GM21515 (cell line): ENCODE data around the gene DOCK8.
"Not testable (repeated sequence)": the region's sequence is repeated elsewhere in the genome, so short reads cannot be mapped to it uniquely, and the experiment has no call there.

Source experiments
- ATAC-seq: cut with Tn5 transposase; IDR thresholded peaks from one replicate; pipeline ENCODE4 v1.9.1; 2021; ENCODE audit not compliant: unreplicated experiment

DOCK8 gene

DNA sequence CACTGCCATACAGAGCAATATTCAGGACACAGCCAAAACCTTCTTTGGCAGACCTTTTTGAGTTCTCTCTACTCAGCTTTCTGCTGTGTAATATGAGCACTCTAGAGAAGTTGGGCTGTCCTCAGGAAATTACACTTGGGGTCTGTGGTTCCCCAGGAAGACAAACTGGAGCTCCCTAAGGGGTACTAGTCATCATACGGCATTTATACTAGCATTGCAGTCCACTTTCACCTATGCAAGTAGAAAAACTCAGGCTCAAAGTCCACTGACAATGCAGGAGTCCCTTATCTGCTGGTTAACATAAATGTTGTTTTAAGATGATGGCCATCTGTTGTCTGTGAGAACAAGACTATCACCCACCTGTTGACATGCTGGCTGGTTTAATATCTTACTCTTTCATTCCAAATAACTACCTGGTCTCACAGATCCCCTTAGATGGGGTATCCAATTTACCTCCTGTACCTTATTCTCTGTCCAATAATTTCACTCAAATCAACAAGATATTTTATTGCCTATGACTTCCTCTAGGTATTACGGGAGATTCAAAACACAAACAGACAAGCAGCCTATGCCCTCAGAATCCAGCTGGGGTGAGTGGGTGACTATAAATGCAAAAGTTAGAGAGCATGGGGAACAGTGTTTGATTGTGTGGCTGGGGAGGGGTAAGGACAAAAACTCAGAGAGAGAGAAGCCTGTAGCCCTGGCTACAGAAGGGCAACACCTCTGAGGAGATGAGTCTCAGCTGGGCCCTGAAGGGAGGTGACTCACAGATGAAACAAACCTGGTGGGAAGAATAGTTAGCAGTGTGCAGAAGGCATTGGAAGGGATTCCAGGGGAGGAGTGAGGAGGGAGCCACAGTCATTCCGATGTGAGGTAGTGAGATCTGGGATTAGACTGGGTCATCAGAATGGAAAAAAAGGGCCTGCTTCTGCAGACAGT, 10.2 kb downstream of the DOCK8 start:
- no peak for ATAC-seq

DNA sequence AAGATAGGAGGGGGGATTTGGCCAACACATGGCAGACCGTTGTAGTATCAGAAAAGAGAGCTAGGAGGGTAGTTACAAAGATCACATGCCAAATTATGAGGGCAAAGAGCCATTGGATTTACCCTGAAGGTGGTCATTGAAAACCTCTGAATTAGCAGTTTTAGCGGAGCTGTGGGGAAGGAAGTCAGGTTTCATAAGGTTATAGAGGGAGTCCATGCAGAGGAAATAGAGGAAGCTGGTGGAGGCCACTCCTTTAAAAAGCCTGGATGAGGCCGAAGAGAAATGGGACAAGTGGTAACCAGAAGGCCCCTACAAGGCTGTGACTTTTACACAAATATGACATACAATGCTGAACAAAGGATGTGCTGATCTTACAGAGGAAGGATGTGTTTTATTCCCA, 13.2 kb downstream of the DOCK8 start:
- ATAC-seq = no peak

DNA sequence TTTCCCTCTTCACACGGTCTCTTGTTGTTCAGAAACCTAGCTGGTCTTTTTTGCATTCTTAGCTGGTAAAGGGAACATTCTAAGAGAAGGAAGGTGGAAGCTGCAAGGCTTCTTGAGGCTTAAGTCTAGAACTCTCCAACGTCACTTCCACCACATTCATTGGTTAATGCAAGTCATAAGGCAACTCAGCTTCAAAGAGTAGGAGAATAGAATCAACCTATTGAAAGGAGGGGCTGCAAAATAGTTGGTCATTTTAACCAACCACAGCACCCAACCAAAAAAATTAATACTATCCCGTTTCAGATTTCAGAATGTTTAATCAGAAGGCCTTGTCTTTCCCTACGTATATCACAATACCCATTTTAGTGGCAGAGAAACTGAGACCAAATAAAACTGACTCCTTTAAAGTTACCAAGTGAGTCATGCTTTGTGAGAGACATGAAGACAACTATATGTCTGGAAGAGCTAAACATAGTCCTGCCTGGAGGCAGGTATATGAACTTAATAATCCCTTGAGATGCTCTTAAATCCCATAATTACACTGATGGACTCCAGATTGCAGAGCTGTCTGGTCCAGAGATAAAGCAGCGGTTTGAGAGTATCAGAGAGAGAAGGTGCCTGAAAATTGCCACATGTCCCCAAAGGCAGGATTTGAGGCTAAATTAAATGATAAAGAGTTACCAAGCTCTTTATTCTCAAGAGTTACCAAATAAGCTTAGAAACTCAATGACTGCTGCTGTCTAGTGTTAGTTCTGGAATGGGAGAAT, 14.4 kb downstream of the DOCK8 start:
- ATAC-seq = no peak

DNA sequence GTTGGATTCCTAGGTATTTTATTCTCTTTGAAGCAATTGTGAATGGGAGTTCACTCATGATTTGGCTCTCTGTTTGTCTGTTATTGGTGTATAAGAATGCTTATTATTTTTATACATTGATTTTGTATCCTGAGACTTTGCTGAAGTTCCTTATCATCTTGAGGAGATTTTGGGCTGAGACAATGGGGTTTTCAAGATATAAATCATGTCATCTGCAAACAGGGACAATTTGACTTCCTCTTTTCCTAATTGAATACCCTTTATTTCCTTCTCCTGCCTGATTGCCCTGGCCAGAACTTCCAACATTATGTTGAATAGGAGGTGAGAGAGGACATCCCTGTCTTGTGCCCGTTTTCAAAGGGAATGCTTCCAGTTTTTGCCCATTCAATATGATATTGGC, 17.0 kb downstream of the DOCK8 start:
- ATAC-seq = not testable (repeated sequence)

DNA sequence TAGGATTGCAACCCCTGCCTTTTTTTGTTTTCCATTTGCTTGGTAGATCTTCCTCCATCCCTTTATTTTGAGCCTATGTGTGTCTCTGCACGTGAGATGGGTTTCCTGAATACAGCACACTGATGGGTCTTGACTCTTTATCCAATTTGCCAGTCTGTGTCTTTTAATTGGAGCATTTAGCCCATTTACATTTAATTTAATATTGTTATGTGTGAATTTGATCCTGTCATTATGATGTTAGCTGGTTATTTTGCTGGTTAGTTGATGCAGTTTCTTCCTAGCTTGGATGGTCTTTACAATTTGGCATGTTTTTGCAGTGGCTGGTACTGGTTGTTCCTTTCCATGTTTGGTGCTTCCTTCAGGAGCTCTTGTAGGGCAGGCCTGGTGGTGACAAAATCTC, 19.0 kb downstream of the DOCK8 start:
- not testable (repeated sequence) for ATAC-seq

DNA sequence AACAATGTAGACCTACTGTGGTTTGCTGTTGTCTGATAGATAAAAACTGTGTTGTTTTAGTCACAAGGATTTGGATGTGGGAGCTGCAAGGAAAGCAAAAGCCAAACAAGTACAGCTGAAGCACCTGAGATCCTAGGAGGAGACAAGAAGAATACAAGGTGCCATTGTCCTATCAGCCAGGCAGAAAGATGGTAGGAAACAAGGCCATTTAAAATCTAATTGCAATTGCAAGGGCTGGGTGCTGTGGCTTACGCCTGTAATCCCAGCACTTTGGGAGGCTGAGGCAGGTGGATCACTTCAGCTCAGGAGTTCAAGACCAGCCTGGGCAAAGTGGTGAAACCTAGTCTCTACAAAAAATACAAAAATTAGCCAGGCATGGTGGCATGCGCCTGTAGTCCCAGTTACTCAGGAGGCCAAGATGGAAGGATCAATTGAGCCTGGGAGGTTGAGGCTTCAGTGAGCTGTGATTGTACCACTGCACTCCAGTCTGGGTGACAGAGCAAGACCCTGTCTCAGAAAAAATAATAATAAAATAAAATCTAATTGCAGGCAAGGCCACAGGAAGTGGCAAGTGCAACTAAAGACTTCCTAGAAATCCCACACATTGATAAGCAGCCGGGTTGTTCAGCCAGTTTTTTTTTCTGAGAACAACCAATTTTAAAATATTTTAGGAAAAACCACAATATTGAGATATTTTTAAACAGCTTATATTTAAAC, 22.6 kb downstream of the DOCK8 start:
- no peak for ATAC-seq

DNA sequence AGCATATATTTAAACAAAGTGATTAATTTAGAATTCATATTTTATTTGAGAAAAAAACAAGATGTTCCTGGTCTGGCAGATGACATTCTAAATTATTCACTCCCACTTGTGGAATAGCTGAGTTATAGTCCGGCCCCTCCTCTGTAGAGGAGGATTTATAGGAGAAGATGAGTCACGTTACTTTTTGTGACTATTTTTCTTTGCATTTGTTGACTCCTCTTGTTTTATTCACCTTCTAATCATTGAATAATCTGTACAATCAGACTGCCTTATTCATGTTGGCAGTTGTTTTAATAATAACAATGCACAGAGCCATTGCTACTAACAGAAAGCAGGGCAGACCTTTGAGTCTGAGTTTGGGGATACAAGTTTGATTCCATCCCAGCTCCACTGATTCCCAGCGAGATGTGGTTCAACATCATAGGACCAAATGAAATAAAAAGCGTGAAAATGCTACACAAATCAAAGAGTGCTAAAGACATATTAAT, 23.2 kb downstream of the DOCK8 start:
- no peak for ATAC-seq

DNA sequence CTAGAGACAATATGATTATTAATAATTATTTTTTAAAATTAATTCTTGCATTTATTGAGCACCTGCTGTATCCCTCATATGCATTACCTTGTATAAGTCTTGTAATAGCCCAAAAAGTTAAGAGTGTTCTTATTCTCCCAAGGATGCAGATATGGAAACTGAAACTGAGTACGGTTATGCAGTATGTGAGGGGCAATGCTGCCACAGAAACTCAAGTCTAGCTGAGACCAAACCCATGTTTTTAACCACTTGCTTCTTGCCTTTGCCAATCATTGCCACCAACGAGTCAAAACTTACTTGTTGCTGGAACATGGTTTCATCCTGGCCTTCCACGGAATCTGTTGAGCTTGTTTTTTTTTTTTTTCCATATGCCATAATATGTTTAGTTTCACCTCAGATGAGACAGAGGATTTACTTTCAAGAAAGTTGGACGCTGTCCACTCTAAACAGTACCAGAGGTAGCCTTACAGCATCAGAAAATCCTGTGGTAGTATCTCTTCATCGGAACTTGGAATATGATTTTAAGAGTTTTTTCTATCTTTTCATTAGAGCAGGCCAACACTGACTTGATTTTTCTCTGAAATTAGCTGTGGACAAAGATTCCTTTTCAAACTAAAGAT, 27.9 kb downstream of the DOCK8 start:
- no peak for ATAC-seq

DNA sequence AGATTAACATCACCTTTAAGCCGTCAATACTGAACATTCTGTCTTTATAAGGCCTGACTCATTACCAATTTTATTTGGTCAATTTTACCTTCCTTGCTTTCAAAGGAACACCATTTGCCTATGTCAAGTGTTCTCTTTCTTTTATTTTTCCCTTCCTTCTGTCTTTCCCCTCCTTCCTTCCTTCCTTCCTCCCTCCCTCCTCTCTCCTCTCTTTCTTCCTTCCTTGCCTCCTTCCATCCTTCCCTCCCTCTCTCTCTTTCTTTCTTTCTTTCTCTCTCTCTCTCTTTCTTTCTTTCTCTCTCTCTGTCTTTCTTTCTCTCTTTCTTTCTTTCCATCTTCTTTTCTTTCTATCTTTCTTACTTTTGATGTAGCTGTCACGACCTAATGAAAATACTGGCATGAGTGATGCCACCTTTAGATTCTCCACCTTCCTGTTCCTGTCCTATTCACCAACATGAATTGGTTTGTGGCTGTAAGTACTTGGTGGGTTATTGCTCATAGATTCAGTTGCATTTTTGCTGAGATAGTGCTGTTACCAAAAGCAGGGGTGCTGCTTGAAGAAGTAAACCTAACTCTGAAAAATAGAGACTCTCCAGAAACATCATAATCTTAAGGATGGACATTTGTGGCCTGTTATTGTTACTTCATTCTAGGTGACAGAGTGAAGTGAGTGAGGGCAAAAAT, 33.8 kb downstream of the DOCK8 start:
- no peak for ATAC-seq

DNA sequence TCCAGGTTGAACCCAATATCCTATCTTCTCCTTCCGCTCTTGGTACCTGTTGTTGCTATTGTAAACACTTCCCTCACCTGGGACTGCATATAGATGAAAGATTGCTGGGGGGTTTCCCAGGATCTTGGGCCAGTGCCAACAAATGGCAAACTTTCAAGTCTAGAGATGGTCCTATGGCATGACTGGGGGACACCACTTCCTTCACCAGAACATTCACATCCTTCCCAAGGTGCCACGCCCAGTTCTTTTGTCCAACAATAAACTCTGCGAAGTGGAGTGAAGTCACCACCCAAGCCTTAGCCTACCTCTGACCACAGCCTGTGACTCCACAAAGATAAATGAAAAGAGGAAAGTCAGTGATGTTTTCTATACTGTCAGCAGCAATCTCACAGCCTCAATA, 34.4 kb downstream of the DOCK8 start:
- ATAC-seq = no peak

DNA sequence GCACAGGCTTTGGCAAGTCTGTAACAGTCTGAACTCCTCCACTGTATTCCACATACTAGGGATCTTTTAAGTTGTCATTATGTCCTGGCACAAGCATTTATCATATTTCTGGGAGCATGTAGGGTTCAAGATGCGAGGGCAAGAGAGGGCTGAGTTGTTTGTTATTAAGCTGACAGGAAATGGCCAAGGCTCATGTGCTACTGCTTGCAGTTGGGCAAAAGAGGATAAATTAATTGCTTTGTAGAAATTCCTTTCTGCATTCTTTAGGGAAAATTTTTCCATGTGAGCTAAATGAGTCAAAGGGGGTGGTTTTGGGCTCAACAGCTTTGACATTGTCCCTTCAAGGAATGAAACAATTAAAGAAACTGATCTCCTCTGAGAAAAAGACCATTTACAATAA, 35.4 kb downstream of the DOCK8 start:
- no peak for ATAC-seq

DNA sequence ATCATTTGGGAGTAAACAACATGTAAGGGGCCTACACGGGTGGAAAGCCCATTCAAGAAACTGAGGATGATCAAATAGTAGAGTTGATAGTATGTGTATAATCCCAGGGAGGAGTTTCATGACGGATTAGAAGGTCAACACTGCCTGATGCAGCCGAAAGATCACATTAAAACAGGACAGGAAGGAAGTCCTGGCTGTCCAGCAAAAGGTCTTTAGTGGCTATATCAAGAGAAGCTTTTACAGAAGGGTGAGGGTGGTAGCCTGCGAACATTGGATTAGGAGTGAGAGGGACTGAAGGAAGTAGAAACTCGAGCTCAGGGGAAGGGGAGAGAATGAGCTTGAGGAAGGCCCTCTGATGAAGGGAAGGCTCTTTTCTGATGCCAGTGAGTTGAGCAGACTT, 36.0 kb downstream of the DOCK8 start:
- ATAC-seq = no peak

DNA sequence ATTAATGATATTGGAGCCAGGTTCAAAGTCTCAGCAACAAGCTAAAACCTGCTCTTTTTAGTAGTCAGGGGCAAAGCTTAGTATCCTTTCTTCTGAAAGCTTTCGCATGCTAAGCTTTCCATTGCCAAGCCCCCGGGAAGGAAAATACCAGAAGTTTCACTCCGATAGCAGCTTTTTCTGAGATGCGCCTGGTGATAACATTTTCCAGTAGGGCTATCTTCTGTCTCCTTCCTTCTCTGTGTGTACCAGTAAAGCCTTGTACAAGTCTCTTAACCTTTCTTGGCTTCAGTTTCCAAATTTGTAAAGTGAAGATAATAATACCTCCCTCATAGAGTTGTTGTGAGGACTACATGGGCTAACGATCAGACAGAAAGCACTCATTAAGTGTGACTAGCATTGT, 36.7 kb downstream of the DOCK8 start:
- no peak for ATAC-seq

DNA sequence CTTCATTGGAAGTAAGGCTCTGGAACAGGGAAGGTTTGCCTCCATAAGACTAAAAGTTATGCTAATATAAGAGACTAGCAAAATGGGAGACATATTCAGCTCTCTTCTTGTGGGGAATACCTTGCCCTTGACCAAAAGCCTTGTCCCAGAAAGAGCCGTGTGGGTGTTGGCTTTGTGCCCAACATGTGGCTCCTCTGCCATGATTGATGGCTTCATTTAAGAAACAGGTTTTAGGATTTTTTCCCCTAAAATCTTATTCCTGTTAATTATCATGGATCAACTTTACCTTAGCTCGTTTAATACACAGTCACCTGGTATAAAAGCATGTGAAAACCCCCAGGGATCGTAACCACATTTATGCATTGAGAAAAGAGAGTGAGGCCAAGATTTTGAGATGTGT, 38.9 kb downstream of the DOCK8 start:
- no peak for ATAC-seq

DNA sequence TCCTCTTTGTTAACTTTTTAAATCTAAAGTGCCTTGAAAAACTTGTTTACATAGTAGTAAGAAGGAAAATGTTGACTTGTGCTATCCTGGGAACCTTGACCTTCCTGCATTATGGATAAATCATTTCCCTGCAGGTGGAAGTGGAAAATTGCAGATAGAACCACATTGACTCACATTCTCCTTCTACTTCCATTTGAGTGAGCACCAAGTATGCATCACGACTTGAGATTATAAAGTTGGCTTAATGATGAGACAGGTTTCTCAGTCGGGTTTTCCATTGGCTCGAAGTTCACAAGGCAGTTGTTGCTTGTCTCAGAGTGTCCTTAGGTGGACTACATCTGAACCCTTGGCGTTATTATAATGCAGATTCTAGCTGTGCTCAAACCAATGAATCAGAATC, 39.9 kb downstream of the DOCK8 start:
- ATAC-seq = no peak

DNA sequence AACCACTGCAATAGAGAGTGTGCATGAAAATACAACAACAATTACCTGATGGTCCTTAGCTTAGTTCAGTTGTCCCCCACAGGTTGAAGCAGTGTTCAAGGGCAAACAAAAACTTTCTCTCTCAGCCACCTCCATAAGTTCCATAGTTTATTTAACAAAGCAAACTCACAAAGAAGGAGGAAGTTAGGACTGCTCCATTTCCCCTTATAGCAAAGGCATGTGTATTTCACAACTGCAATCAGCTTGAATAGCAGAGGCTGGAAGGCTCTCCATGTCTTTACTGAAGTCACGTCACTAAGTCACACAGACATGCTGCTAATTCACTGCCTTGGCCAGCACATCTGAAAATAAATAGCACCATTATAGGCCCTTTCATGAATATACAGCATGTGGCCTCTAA, 43.3 kb downstream of the DOCK8 start:
- ATAC-seq = no peak

DNA sequence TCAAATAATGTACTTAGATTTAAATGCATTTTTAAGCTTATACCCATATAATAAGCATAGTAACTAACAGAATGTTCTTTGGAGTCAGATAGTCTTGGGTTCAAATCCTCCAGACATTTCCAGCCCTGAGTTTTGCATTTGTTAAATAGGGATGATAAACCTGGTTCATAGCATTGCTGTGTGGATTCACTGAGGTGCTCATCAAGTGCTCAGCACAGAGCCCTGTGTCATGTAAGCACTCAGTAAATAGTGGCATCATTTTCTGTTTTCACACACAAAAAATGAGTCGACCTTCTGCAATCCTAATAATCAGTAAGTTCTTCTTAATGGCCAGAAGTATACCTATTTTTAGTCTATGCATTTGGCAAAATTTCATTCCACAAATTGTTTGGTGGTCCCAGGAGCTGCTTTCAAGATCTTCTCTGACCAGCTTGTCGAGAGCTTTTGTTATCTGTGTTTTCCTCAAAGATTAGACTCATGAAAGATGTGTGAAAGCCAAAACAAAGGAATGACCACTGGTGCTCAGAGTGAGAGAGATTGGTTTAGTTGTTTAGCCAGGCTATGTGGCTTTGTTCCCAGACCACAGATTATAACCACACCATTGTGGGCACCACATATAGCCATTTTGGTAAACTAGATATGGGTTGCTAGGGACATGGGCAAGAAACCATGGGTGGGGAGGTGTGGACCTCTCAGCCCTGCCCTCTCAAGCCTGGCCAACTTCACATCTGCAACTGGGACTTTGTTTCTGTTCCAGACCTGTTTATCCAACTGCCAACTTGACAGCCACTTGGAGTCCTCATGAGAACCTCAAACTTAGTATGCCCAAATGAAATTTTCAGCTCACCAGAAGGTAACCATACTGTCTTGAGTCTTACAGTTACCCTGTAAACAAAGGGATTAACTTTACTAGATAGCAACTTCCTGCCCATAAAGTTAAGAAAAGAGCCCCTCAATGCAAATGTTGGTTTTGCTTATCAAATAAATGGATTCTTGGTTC, 45.0 kb downstream of the DOCK8 start:
- ATAC-seq = no peak

DNA sequence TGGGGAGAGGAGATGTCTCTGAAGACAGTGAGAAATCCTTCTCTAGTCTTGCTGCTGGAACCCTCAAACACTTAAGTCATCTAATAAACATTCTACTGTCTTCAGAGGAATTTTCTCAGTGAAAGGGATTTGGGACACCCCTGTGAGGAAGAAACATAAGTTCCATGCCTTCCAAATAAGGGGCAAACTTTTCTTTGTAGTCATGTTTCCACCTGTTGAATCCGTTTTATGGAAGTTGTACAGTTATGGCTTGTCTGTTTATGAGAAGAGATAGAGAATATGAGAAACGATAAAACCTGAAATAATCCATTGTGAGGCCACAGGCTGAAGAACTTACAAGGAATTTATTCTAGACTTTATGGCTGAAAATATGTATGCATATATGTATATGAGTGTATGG, 49.6 kb downstream of the DOCK8 start:
- ATAC-seq = no peak

DNA sequence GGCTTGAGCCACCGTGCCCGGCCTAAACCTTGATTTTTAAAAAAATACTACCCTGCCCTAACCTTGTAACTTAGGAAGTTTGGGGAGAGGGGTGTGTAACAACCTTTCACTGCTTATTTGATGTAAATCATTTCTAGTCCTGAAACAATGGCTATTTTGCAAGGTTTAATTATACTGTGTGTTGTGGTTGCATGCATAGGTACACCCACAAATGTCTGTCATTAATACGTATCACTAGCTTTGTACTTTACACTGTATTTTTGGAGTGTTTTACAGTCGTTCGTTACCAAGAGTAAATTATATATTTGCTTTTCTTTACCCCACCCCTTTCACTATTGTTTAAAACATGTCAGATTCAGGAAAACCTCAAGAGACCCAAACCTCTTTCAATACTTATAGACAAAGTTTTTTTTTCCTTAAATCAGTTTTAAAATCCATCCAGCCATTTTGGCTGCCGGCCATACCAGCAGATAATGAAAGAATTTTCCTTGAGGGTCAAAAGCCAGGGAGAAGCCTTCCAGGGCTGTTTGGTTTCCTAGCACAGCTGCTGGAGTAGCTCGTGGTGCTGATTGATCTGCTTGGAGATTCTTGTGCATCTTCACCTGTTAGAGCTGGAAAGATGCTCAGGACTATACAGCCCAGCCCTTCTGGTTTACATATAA, 50.7 kb downstream of the DOCK8 start:
- no peak for ATAC-seq
